ENCODE measurements around the gene G6PC2. TPM values are rescaled to one million over a fixed set of nuclear protein-coding genes. Genes with fewer than 3 reads are reported as not detected.

G6PC2 gene
- not detected in 5 replicates for total RNA-seq (2022; extraction: Qiagen RNA extraction; ENCODE audit: low read depth)

GRCh38 chr2:168901003-168901402 lies at the start of gene G6PC2:
G6PC2 (plus strand) TSS chr2:168901291; CDS start chr2:168901332, 41 bp downstream.

GRCh38 chr2:168890006-168890782 lies 10.9 kb upstream of the G6PC2 start, which contains the start of gene SPC25:
SPC25 (minus strand) TSS chr2:168890430; CDS start chr2:168889519, 911 bp downstream.

Other genes with a start within 250 kb of the G6PC2 start
- 1.3 to 1.6 TPM (median 1.6 TPM) in 5 replicates for gene NOSTRIN, start 98.7 kb upstream of the G6PC2 start, total RNA-seq (2022; extraction: Qiagen RNA extraction; ENCODE audit: low read depth)
- 16.5 to 22.3 TPM (median 19.2 TPM) in 5 replicates for gene SPC25, start 10.9 kb upstream of the G6PC2 start, total RNA-seq (2022; extraction: Qiagen RNA extraction; ENCODE audit: low read depth)
- 0.02 TPM in 1 of 5 replicates, not detected in the others for gene ABCB11, start 130.0 kb downstream of the G6PC2 start, total RNA-seq (2022; extraction: Qiagen RNA extraction; ENCODE audit: low read depth)
- gene DHRS9, start 168.3 kb downstream of the G6PC2 start, total RNA-seq (2022; extraction: Qiagen RNA extraction; ENCODE audit: low read depth), result 3.1 to 4.2 TPM (median 3.6 TPM) in 5 replicates